Nephron (organoid): Measurements from ENCODE around the gene PRODH2.

Experiments
- H3K27ac Mint-ChIP-seq, 3 experiments: 2 replicates each; pipeline ENCODE4 v1.8.0; 2020; ENCODE audit warnings: mixed read lengths in 3 of 3, mild to moderate bottlenecking in 2 of 3, moderate library complexity in 1 of 3
- H3K27me3 Mint-ChIP-seq: 2 replicates; pipeline ENCODE4 v1.8.0; 2021; ENCODE audit warnings: low read depth, mild to moderate bottlenecking, moderate library complexity, mixed read lengths
- H3K36me3 Mint-ChIP-seq: 2 replicates; pipeline ENCODE4 v1.8.0; 2020; ENCODE audit warnings: low read depth, mixed read lengths
- H3K4me1 Mint-ChIP-seq: 2 replicates; pipeline ENCODE4 v1.8.0; 2020; ENCODE audit warnings: mixed read lengths
- H3K4me3 Mint-ChIP-seq, 3 experiments: 2 replicates each; pipeline ENCODE4 v1.8.0; 2020; ENCODE audit warnings: mild to moderate bottlenecking in 3 of 3, mixed read lengths in 3 of 3, moderate library complexity in 2 of 3
- H3K9me3 Mint-ChIP-seq: 2 replicates; pipeline ENCODE4 v1.8.0; 2020; ENCODE audit warnings: mixed read lengths
- TF ChIP-seq, protein P1 (sequence below), 3 experiments: fragments of 200-600 bp; sonication (generic); IDR thresholded peaks; one replicate each; pipeline ENCODE4 v1.5.0; 2021; ENCODE audit warnings: antibody characterized with exemption in 3 of 3; ENCODE audit not compliant: unreplicated experiment in 3 of 3

PRODH2 gene, protein sequence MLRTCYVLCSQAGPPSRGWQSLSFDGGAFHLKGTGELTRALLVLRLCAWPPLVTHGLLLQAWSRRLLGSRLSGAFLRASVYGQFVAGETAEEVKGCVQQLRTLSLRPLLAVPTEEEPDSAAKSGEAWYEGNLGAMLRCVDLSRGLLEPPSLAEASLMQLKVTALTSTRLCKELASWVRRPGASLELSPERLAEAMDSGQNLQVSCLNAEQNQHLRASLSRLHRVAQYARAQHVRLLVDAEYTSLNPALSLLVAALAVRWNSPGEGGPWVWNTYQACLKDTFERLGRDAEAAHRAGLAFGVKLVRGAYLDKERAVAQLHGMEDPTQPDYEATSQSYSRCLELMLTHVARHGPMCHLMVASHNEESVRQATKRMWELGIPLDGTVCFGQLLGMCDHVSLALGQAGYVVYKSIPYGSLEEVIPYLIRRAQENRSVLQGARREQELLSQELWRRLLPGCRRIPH

DNA sequence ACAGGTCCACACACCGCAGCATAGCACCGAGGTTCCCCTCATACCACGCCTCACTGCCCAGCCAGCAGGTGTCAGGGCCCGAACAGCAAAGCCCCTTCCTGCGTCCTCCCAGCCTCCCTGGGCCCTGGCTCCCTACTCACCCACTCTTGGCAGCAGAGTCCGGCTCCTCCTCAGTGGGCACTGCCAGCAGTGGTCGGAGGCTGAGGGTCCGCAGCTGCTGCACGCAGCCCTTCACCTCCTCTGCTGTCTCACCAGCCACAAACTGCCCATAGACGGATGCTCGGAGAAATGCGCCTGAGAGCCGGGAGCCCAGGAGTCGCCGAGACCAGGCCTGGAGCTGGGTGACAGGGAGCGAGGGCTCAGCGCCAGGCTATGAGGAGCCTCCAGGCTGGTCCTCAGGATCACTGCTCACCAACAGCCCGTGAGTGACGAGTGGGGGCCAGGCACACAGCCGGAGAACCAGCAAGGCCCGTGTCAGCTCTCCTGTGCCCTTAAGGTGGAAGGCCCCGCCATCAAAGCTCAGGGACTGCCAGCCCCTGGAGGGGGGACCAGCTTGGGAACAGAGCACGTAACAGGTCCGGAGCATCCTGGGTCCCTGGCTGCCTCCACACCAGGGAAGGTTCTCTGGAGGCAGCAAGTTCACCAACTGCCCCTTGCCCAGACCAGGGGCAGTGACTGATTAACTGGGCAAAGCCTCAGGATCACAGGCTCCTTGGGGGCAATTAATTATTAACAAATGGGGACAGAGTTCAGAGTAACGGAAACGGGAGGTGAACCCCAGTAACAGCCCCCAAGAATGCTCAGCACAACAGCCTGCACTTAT is at the start of gene PRODH2:
Gene PRODH2 (minus strand): TSS at position 626 of the 823 bp plus-strand sequence. CDS start 40 bp downstream, at position 586.
- Mint-ChIP-seq H3K27ac (peak within 1 kb of the TSS in 1 of 3 experiments; percentile 49), H3K4me1 (no peaks in the 10 kb centered on the region), H3K9me3 (no peaks in the 10 kb centered on the region), H3K36me3 (no peaks in the 10 kb centered on the region), H3K4me3 (peak within 1 kb of the TSS in 1 of 3 experiments; percentile 47), H3K27me3 (peaks cover 28% of the 10 kb centered on the region)
- TF ChIP-seq, protein P1, sequence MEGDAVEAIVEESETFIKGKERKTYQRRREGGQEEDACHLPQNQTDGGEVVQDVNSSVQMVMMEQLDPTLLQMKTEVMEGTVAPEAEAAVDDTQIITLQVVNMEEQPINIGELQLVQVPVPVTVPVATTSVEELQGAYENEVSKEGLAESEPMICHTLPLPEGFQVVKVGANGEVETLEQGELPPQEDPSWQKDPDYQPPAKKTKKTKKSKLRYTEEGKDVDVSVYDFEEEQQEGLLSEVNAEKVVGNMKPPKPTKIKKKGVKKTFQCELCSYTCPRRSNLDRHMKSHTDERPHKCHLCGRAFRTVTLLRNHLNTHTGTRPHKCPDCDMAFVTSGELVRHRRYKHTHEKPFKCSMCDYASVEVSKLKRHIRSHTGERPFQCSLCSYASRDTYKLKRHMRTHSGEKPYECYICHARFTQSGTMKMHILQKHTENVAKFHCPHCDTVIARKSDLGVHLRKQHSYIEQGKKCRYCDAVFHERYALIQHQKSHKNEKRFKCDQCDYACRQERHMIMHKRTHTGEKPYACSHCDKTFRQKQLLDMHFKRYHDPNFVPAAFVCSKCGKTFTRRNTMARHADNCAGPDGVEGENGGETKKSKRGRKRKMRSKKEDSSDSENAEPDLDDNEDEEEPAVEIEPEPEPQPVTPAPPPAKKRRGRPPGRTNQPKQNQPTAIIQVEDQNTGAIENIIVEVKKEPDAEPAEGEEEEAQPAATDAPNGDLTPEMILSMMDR (IDR thresholded peaks at IDR 0.05; ENCODE audit: unreplicated experiment in 3 of 3) = no peak

DNA sequence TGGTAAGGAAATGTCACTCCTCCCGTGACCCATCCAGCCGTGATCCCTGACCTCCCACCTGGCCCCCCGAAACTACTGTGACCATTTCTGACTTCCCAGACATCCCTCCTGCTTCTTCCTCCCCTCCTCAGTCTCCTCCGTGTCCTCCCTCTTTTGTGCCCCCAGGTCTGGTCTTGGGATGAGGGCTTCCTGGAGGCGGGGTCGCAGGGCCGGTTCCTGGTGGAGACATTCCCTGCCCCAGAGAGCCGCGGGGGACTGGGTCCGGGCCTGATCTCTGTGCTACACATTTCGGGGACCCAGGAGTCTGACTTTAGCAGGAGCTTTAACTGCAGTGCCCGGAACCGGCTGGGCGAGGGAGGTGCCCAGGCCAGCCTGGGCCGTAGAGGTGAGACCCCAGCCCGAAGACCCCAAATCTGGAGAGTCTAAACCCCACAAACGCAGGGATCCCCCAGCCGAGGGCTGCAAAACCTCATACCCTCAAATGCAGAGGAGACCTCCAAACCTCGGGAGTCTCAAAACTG is 49.1 kb upstream of the PRODH2 start:
- H3K36me3 Mint-ChIP-seq = peaks cover 16% of the 10 kb centered on the region
- no peak overlapping the region for H3K27ac Mint-ChIP-seq
- H3K4me3 Mint-ChIP-seq = peak overlapping the region in 2 of 3 experiments; percentile 33 to 76
- H3K27me3 Mint-ChIP-seq = peaks cover 88% of the 10 kb centered on the region
- TF ChIP-seq, protein P1 (IDR thresholded peaks at IDR 0.05; ENCODE audit: unreplicated experiment in 3 of 3) = no peak
- H3K9me3 Mint-ChIP-seq = no peaks in the 10 kb centered on the region
- no peaks in the 10 kb centered on the region for H3K4me1 Mint-ChIP-seq

DNA sequence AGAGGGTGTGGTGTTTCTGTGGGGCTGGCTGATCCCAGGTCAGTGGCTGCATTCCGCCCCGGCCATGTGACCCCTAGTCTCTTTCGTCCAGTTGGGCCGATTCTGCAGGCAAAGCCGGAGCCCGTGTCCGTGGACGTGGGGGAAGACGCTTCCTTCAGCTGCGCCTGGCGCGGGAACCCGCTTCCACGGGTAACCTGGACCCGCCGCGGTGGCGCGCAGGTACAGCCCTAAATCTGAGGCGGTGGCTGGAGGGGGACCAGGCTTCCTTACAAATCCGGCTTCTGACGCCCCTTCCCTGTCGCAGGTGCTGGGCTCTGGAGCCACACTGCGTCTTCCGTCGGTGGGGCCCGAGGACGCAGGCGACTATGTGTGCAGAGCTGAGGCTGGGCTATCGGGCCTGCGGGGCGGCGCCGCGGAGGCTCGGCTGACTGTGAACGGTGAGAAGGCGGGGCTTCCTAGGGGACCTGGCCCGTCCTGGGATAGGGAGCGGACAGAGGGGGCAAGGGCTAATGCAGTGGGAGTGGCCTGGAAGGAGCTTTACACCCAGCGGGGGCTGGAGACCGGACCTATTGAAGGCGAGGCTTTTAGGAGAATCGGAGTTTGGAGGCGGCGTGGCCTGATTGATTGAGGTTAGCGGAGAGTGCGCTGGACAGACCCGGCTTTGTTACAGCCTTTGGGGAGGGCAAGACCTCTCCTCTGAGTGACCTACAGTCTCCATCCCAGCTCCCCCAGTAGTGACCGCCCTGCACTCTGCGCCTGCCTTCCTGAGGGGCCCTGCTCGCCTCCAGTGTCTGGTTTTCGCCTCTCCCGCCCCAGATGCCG is 48.4 kb upstream of the PRODH2 start:
- TF ChIP-seq, protein P1 (IDR thresholded peaks at IDR 0.05; ENCODE audit: unreplicated experiment in 3 of 3) = no peak
- peak overlapping the region; percentile 33 to 76 (median 49) for H3K4me3 Mint-ChIP-seq
- H3K27me3 Mint-ChIP-seq = peaks cover 85% of the 10 kb centered on the region
- H3K9me3 Mint-ChIP-seq = no peaks in the 10 kb centered on the region
- H3K4me1 Mint-ChIP-seq = no peaks in the 10 kb centered on the region
- peak overlapping the region in 1 of 3 experiments; percentile 61 for H3K27ac Mint-ChIP-seq
- H3K36me3 Mint-ChIP-seq = peaks cover 16% of the 10 kb centered on the region

DNA sequence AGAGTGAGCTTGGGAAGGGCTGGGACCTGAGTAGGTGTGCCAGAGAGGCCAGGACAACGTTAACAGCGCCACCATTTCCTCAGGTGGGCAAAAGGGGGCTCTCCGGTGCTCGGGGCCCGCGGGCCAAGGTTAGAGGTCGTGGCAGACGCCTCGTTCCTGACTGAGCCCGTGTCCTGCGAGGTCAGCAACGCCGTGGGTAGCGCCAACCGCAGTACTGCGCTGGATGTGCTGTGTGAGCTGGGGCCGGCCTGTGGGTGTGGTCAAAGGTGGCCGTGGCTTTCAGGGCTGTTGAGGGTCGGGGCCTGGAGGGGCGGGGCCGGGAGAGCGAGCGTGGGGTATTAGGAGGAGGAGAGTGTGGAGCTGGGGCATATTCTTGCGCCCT is 47.8 kb upstream of the PRODH2 start:
- Mint-ChIP-seq H3K4me3 (peak overlapping the region in 1 of 3 experiments; percentile 76), H3K4me1 (peaks cover 5% of the 10 kb centered on the region), H3K27me3 (peaks cover 85% of the 10 kb centered on the region), H3K27ac (no peak overlapping the region), H3K36me3 (peaks cover 10% of the 10 kb centered on the region), H3K9me3 (no peaks in the 10 kb centered on the region)
- TF ChIP-seq, protein P1 (IDR thresholded peaks at IDR 0.05; ENCODE audit: unreplicated experiment in 3 of 3) = no peak

DNA sequence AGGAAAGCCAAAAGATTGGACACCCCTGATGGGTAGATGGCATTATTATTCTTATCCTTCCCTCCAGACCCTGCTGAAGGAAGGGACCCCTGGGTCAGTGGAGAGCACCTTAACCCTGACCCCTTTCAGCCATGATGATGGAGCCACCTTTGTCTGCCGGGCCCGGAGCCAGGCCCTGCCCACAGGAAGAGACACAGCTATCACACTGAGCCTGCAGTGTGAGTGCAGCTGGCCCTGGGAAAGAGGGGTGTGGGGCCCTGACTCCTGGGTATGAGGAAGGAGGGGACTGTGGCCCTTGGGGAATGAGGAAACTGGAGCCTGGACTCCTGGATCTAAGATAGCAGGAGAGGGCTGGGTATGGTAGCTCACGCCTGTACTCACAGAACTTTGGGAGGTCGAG is 46.8 kb upstream of the PRODH2 start:
- Mint-ChIP-seq H3K27ac (no peak overlapping the region), H3K27me3 (peaks cover 85% of the 10 kb centered on the region), H3K4me3 (peak overlapping the region in 1 of 3 experiments; percentile 26), H3K36me3 (peaks cover 10% of the 10 kb centered on the region), H3K9me3 (no peaks in the 10 kb centered on the region), H3K4me1 (peaks cover 15% of the 10 kb centered on the region)
- TF ChIP-seq, protein P1 (IDR thresholded peaks at IDR 0.05; ENCODE audit: unreplicated experiment in 3 of 3) = no peak
